ENCODE results near the gene DYSF. TPM values are rescaled to one million over a fixed set of nuclear protein-coding genes. Genes with fewer than 3 reads are reported as not detected.

The DYSF gene
- total RNA-seq, 4 donors from 2014 or later, result 17.4 to 40.7 (median 18.5) TPM

DNA sequence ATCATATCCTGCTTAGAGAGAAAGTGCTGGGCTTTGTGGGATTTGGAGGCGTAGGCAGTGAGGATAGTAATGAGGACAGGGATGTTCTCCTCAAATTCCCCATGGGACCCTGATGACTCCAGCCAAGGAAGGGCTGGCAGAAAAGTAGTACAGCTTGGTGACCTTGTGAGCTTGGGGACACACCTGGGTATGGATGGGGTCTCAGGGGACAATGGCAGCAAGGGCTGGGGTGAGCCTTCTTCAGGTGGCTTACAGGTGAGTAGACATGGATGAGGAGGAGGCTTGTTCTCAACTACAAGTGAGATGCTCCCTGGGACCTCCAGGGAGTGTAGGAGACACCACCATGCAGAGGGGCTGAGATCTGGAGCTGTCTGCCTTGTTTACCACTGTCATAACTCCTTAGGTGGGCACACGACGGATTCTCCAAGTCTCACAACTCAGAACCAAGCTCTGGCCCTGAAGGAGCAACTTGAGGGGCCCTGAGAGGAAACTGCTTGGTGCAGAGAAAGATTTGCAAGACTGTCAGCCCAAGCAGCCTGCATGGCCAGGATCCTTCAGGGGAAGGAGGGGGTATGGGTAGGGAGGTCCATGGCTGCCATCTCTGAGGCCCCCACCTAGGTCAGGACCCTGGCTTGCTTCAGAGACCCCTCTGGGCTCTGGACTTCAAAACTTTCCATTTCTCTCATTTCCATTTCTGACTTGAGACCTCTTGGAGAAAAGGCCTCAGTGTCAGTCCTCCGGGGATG, 262.8 kb downstream of the DYSF start:
- DNase-seq (ENCODE audit: extremely low spot score), result no peak
- Histone ChIP-seq H3K4me1 (peaks cover 35 to 55% (median 40%) of the 10 kb centered on the region in 4 donors), H3K9me3 (no peaks in the 10 kb centered on the region), H3K27me3 (no peaks in the 10 kb centered on the region), H3K36me3 (no peaks in the 10 kb centered on the region), H3K4me3 (no peak overlapping the region), H3K27ac (replicated peaks in 1 of 4) (no peak overlapping the region)
- no peak for TF ChIP-seq EP300 (IDR thresholded peaks at IDR 0.05)
- no peak for TF ChIP-seq POLR2A (IDR thresholded peaks at IDR 0.05; ENCODE audit: low read depth)
- TF ChIP-seq, protein P1, sequence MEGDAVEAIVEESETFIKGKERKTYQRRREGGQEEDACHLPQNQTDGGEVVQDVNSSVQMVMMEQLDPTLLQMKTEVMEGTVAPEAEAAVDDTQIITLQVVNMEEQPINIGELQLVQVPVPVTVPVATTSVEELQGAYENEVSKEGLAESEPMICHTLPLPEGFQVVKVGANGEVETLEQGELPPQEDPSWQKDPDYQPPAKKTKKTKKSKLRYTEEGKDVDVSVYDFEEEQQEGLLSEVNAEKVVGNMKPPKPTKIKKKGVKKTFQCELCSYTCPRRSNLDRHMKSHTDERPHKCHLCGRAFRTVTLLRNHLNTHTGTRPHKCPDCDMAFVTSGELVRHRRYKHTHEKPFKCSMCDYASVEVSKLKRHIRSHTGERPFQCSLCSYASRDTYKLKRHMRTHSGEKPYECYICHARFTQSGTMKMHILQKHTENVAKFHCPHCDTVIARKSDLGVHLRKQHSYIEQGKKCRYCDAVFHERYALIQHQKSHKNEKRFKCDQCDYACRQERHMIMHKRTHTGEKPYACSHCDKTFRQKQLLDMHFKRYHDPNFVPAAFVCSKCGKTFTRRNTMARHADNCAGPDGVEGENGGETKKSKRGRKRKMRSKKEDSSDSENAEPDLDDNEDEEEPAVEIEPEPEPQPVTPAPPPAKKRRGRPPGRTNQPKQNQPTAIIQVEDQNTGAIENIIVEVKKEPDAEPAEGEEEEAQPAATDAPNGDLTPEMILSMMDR (IDR thresholded peaks at IDR 0.05), result no peak
- TF ChIP-seq POLR2AphosphoS5 (IDR thresholded peaks at IDR 0.05), result no peak
- intact Hi-C loops (cut with DNase I), result no loop called here
- WGBS, result 95% methylated on average over 4 of the region's 4 CpGs

DNA sequence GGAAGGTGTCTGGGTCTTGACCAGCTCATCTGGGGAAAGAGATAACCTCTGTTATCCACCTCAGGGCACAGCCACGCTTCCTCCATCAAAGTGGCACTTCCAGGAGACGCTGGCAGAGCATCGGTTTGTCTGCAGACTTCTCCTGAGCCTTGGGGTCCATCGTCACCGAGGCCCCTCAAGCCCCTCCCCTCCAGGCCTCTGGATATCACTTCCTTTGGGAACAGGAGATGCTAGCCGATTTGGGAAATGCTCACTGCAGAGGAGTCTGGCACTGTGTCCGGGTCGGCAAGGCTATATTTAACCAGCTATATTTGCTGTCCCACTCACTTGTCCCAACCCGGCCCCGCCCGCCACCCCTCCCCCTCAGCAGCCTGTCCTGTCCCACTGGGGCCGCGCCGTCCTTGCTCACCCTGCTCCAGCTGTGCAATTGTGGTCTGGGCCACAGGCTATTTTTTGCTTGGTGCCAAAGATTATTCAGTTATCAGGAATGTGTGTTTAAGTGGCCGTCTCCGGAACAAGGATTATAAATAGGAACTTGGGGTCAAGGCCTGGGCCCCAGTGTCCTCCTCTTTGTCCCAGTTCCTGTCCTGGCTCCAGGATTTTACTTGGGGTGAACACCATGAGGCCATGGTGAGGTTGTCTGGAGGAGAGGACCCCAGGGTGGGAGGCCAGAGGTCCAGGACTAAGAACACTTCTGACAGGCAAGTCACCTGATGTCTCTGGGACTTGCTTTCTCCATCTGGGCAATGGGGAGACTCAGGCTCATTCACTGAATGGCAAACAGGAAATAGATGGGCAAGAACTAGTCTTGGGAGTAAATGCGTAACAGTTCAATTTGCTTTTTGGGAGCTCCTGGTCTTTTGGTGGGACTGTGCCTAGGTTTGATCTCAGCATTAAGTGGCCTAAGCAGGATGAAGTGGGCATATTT, 263.6 kb downstream of the DYSF start:
- H3K9me3 ChIP-seq, result no peaks in the 10 kb centered on the region
- TF ChIP-seq POLR2AphosphoS5 (IDR thresholded peaks at IDR 0.05) (peak in 1 of 2 donors; percentile 53), EP300 (IDR thresholded peaks at IDR 0.05) (no peak)
- TF ChIP-seq, protein P1 (IDR thresholded peaks at IDR 0.05), result no peak
- no peak overlapping the region for H3K4me3 ChIP-seq
- no peaks in the 10 kb centered on the region for H3K36me3 ChIP-seq
- H3K4me1 ChIP-seq, result peaks cover 43 to 60% (median 47%) of the 10 kb centered on the region in 4 donors
- intact Hi-C loops (cut with DNase I), result no loop called here
- 51% methylated on average over 14 of the region's 17 CpGs for WGBS
- H3K27ac ChIP-seq (replicated peaks in 1 of 4), result no peak overlapping the region
- no peaks in the 10 kb centered on the region for H3K27me3 ChIP-seq
- no peak for DNase-seq (ENCODE audit: extremely low spot score)

DNA sequence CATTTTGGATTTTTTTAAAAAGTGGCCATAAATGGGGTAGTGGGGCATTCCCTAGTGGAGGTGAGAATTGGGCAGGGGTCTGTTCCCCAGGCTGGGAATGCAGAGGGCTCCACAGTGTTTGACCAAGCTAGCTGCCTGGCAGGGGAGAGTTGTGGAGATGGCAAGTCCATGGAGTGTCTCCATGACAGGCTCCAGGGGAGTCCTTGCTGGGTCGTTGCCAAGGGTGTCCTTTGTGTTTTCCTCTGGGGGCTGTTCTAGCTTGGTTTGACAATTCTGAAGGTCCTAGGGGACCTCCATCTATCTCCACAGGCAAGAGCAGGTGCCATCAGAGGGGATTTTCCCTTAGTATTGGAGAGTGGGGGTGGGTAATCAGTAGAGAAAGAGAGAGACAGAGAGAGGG, 265.3 kb downstream of the DYSF start:
- Histone ChIP-seq H3K27me3 (no peaks in the 10 kb centered on the region), H3K27ac (replicated peaks in 1 of 4) (no peak overlapping the region), H3K9me3 (no peaks in the 10 kb centered on the region), H3K36me3 (no peaks in the 10 kb centered on the region), H3K4me1 (peaks cover 43 to 60% (median 48%) of the 10 kb centered on the region in 4 donors), H3K4me3 (no peak overlapping the region)
- DNase-seq (ENCODE audit: extremely low spot score), result no peak
- WGBS, result 63% methylated on average over 1 of the region's 1 CpG
- intact Hi-C loops (cut with DNase I), result no loop called here
- no peak for TF ChIP-seq POLR2A (IDR thresholded peaks at IDR 0.05; ENCODE audit: low read depth)
- TF ChIP-seq, protein P1 (IDR thresholded peaks at IDR 0.05), result no peak
- TF ChIP-seq EP300 (IDR thresholded peaks at IDR 0.05), result no peak
- TF ChIP-seq POLR2AphosphoS5 (IDR thresholded peaks at IDR 0.05), result no peak

DNA sequence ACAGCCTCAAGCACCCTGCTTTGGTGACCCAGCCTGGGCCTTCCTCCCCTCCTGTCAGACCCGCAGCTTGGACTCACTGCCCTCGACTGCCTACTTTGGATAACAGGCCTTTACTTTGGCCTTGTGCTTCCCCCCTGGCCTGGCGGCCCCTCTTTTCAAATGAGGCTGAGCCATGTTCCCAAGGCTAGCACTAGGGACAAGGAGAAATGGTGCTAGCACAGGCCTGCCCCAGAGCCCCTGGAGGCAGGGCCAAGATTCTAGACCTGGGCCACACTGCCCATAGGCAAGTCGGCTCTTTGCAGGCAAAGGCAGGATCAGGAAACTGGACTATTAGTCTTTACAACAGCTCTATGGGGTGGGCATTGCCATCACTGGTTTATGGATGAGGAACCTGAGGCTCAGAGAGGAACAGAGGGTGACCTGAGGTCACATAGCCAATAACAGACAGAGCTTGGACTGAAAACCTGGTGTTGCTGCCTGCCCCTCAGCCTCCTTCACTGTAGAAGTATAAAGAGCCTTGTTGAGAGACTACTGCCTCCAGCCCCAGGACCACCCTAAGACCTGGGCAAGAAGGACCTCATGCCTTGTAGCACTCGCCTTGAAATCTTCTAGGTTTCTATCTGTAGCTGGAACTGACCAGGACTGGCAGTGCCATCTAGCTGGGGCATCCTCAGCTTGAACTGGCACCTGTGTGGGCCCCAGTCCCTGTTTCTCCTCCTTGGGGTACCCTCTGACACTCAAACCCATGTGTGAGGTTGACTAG, 266.3 kb downstream of the DYSF start:
- H3K9me3 ChIP-seq, result peaks cover 0 to 10% (median 2%) of the 10 kb centered on the region in 4 donors
- no peak for TF ChIP-seq POLR2AphosphoS5 (IDR thresholded peaks at IDR 0.05)
- TF ChIP-seq, protein P1 (IDR thresholded peaks at IDR 0.05), result no peak
- no peak for TF ChIP-seq EP300 (IDR thresholded peaks at IDR 0.05)
- no peak for TF ChIP-seq POLR2A (IDR thresholded peaks at IDR 0.05; ENCODE audit: low read depth)
- H3K4me1 ChIP-seq, result peaks cover 43 to 60% (median 48%) of the 10 kb centered on the region in 4 donors
- intact Hi-C loops (cut with DNase I), result no loop called here
- WGBS, result 95% methylated on average over 5 of the region's 5 CpGs
- no peaks in the 10 kb centered on the region for H3K27me3 ChIP-seq
- DNase-seq (ENCODE audit: extremely low spot score), result no peak
- no peak overlapping the region for H3K4me3 ChIP-seq
- peak overlapping the region in 1 of 4 donors; percentile 30 for H3K27ac ChIP-seq (replicated peaks in 1 of 4)
- H3K36me3 ChIP-seq, result no peaks in the 10 kb centered on the region
